Common myeloid progenitor, CD34-positive (primary cell): ENCODE data around the gene TUBB4B.

Source experiments
- CTCF ChIA-PET: fragments of 350-600 bp; sonication (Branson Sonifier 250); formaldehyde crosslinking; loops from one replicate; lab custom pipeline; 2021; ENCODE audit warnings: antibody characterized with exemption; lab: Charles Lee
- POLR2A ChIA-PET: fragments of 350-600 bp; sonication (Branson Sonifier 250); formaldehyde crosslinking; loops from one replicate; lab custom pipeline; 2021; ENCODE audit warnings: antibody characterized with exemption; lab: Charles Lee
- DNase-seq, 3 donors: peaks; one replicate each; pipeline versions ENCODE4 v3.0.0 to v3.0.0-alpha.2; 2013
- H3K27ac ChIP-seq, 2 experiments: 1 replicate in 1 of 2; 2 replicates in 1 of 2; pipeline ENCODE4 v1.7.0; 2013; ENCODE audit warnings: inconsistent platforms in 2 of 2, low read length in 2 of 2, mild to moderate bottlenecking in 2 of 2, low read depth in 1 of 2, moderate library complexity in 1 of 2; ENCODE audit not compliant: severe bottlenecking in 2 of 2, insufficient read depth in 1 of 2, poor library complexity in 1 of 2
- H3K27me3 ChIP-seq, 5 experiments: replicated peaks in 2 of 5; 1 replicate in 3 of 5; 2 replicates in 2 of 5; pipeline versions ENCODE4 v1.6.1 to v1.7.0; 2013; ENCODE audit warnings: low read length in 4 of 5, mild to moderate bottlenecking in 2 of 5, moderate library complexity in 2 of 5, inconsistent platforms in 1 of 5; ENCODE audit not compliant: insufficient read depth in 5 of 5, control insufficient read depth in 4 of 5
- H3K36me3 ChIP-seq, 4 experiments: 1 replicate in 2 of 4; 2 replicates in 2 of 4; pipeline versions ENCODE4 v1.6.1 to v1.7.0; 2013; ENCODE audit warnings: low read length in 3 of 4, control low read depth in 1 of 4, mild to moderate bottlenecking in 1 of 4; ENCODE audit not compliant: control insufficient read depth in 4 of 4, insufficient read depth in 4 of 4
- H3K4me1 ChIP-seq, 4 experiments: 1 replicate in 3 of 4; 2 replicates in 1 of 4; pipeline versions ENCODE4 v1.6.1 to v1.7.1; 2013; ENCODE audit warnings: low read length in 3 of 4, mild to moderate bottlenecking in 3 of 4, control low read depth in 1 of 4, inconsistent platforms in 1 of 4, moderate library complexity in 1 of 4; ENCODE audit not compliant: control insufficient read depth in 4 of 4, insufficient read depth in 4 of 4; ENCODE audit errors: control extremely low read depth in 1 of 4
- H3K4me3 ChIP-seq, 7 experiments: 1 replicate in 4 of 7; 2 replicates in 3 of 7; pipeline versions ENCODE4 v1.5.1 to v1.7.0; 2013; ENCODE audit warnings: mild to moderate bottlenecking in 7 of 7, low read length in 6 of 7, moderate library complexity in 6 of 7, inconsistent platforms in 2 of 7, low read depth in 2 of 7, control low read depth in 1 of 7; ENCODE audit not compliant: insufficient read depth in 4 of 7, control insufficient read depth in 1 of 7; ENCODE audit errors: extremely low read depth in 1 of 7
- H3K9me3 ChIP-seq, 5 experiments: 1 replicate in 4 of 5; 2 replicates in 1 of 5; pipeline versions ENCODE4 v1.6.1 to v1.7.1; 2013; ENCODE audit warnings: low read length in 4 of 5, mild to moderate bottlenecking in 2 of 5, inconsistent platforms in 1 of 5, low read depth in 1 of 5, moderate library complexity in 1 of 5; ENCODE audit not compliant: control insufficient read depth in 4 of 5, insufficient read depth in 2 of 5; ENCODE audit errors: control extremely low read depth in 1 of 5
- whole genome bisulfite sequencing: methylation state at CpG from one replicate; pipeline ENCODE4 v1.1.5; 2013; ENCODE audit not compliant: insufficient coverage; 5-methylcytosine and 5-hydroxymethylcytosine counted together

Gene TUBB4B

GRCh38 chr9:137266162-137266527, 25.1 kb downstream of the TUBB4B start:
- DNase-seq = no peak
- H3K9me3 ChIP-seq = no peaks in the 10 kb centered on the region
- ChIA-PET CTCF (interaction anchor here (2.8 kb wide), 1 partner anchor 9 kb away, joined by 12 read pairs; the partner anchor contains the start of gene NELFB), POLR2A (no interaction called here)
- H3K4me1 ChIP-seq = peaks cover 0 to 30% (median 22%) of the 10 kb centered on the region in 4 experiments
- no peak overlapping the region for H3K4me3 ChIP-seq
- peaks cover 5 to 58% (median 47%) of the 10 kb centered on the region in 4 experiments for H3K36me3 ChIP-seq
- WGBS = 97% methylated on average over 9 of the region's 15 CpGs
- H3K27ac ChIP-seq = no peak overlapping the region
- H3K27me3 ChIP-seq = no peaks in the 10 kb centered on the region

DNA sequence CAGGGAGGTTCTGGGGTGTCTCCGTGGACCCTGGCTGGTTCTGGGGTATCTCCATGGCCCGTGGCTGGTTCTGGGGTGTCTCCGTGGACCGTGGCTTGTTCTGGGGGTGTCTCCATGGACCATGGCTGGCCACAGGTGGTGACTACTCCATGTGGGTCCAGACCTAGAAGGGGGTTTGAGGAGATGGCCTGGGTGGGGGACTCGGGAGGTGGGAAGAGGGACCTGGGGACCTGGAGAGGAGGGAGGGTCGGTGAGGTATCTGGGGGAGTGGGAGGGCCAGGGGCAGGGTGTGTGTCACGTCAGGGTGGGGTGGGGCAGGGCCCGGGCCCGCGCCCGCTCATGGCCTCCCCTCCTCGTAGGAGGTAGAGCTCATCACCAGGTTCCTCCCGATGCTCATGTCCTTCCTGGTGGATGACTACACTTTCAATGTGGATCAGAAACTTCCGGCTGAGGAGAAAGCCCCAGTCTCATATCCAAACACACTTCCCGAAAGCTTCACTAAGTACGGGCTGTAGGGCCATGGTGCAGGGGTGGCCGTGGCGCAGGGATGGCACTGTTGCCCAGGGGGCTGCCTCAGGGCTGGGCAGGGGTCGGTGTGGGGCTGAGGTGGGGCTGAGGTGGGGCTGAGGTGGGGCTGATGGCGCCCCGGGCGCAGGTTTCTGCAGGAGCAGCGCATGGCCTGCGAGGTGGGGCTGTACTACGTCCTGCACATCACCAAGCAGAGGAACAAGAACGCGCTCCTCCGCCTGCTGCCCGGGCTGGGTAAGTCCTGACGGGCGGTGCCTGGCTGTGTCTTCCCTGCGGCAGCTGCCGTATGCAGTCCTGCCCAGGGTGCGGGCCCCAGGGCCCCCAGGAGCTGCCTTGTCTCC, 25.7 kb downstream of the TUBB4B start:
- Histone ChIP-seq H3K4me1 (peaks cover 0 to 35% (median 28%) of the 10 kb centered on the region in 4 experiments), H3K4me3 (no peak overlapping the region), H3K36me3 (peaks cover 5 to 59% (median 47%) of the 10 kb centered on the region in 4 experiments), H3K27me3 (no peaks in the 10 kb centered on the region), H3K27ac (no peak overlapping the region), H3K9me3 (no peaks in the 10 kb centered on the region)
- POLR2A ChIA-PET = no interaction called here
- 92% methylated on average over 23 of the region's 34 CpGs for WGBS
- CTCF ChIA-PET = interaction anchor here (1.1 to 2.8 kb wide), 3 partner anchors 10 to 29 kb away, joined by 3 to 12 read pairs (median 4); partner anchors contain the start of genes NELFB and TOR4A
- no peak for DNase-seq

DNA sequence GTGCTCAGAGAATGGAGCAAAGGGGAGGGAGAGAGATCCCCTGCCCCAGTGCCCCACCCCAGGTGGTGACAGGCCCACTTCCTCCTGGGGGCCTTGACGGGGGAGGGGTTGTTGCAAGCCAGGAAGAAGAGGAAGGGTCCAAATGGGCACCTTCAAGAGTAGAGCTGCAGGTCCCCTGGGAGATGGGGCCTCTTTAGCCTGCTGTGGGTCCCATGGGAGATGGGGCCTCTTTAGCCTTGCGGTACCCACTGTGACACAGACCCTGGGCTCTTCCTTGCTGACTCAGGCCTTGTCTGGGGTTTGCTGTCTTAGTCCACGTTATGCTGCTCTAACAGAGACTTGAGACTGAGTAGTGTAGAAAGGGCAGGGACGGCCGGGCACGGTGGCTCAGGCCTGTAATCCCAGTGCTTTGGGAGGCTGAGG, 26.9 kb downstream of the TUBB4B start:
- no peak for DNase-seq
- WGBS = 95% methylated on average over 6 of the region's 6 CpGs
- Histone ChIP-seq H3K4me1 (peaks cover 0 to 40% (median 38%) of the 10 kb centered on the region in 4 experiments), H3K9me3 (no peaks in the 10 kb centered on the region), H3K4me3 (no peak overlapping the region), H3K27ac (no peak overlapping the region), H3K27me3 (no peaks in the 10 kb centered on the region), H3K36me3 (peaks cover 6 to 67% (median 49%) of the 10 kb centered on the region in 4 experiments)
- ChIA-PET CTCF (interaction anchor here (0.7 to 2.8 kb wide), 4 partner anchors 10 to 31 kb away, joined by 3 to 12 read pairs (median 4); partner anchors contain the start of genes NELFB and TOR4A), POLR2A (no interaction called here)

GRCh38 chr9:137268538-137269201, 27.6 kb downstream of the TUBB4B start:
- POLR2A ChIA-PET = no interaction called here
- no peaks in the 10 kb centered on the region for H3K27me3 ChIP-seq
- H3K36me3 ChIP-seq = peaks cover 7 to 66% (median 48%) of the 10 kb centered on the region in 4 experiments
- H3K9me3 ChIP-seq = no peaks in the 10 kb centered on the region
- no peak overlapping the region for H3K27ac ChIP-seq
- peaks cover 0 to 40% (median 39%) of the 10 kb centered on the region in 4 experiments for H3K4me1 ChIP-seq
- CTCF ChIA-PET = interaction anchor here (1.0 to 1.2 kb wide), 2 partner anchors 31 to 148 kb away, joined by 3 read pairs; no protein-coding TSS in a partner anchor
- H3K4me3 ChIP-seq = no peak overlapping the region
- DNase-seq = no peak
- WGBS = 86% methylated on average over 19 of the region's 19 CpGs

DNA sequence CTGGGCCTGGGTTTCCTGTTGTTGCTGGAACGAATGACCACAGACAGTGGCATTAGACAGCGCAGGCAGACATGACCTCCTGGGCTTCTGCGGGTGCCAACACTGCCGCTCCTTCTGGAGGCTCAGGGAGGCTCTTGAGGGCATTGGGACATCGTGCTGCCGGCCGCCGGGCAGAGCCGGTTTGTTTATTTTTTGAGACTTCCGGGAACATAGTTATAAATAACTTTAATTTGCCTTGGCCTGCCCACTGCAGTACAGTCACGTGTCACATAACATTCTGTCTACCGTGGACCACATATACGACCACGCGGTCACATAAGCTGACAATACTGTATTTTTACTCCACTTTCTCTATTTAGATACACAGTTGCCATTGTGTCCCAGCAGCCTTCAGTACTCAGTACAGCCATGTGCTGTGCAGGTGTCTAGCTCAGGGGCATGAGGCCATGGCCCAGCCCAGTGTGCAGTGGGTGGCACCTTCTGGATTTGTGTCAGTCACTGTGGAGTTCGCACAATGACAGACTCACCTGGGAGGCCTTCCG, 28.2 kb downstream of the TUBB4B start:
- POLR2A ChIA-PET = no interaction called here
- Histone ChIP-seq H3K36me3 (peaks cover 7 to 60% (median 44%) of the 10 kb centered on the region in 4 experiments), H3K9me3 (no peaks in the 10 kb centered on the region), H3K4me1 (peaks cover 0 to 45% (median 39%) of the 10 kb centered on the region in 4 experiments), H3K27me3 (no peaks in the 10 kb centered on the region), H3K27ac (no peak overlapping the region), H3K4me3 (no peak overlapping the region)
- 91% methylated on average over 16 of the region's 17 CpGs for WGBS
- DNase-seq = no peak
- CTCF ChIA-PET = interaction anchor here (0.9 to 1.0 kb wide), 2 partner anchors 13 to 149 kb away, joined by 3 read pairs; no protein-coding TSS in a partner anchor

- Histone ChIP-seq H3K36me3 (peaks cover 3 to 51% (median 33%) of the 10 kb centered on the region in 4 experiments), H3K27me3 (no peaks in the 10 kb centered on the region), H3K9me3 (no peaks in the 10 kb centered on the region), H3K4me3 (peak overlapping the region in 1 of 7 experiments; percentile 5), H3K4me1 (peaks cover 0 to 61% (median 52%) of the 10 kb centered on the region in 4 experiments), H3K27ac (no peak overlapping the region)
- CTCF ChIA-PET = interaction anchor here (1.3 to 1.5 kb wide), 3 partner anchors 9 to 15 kb away, joined by 3 to 7 read pairs (median 4); no protein-coding TSS in a partner anchor
- 65% methylated on average over 29 of the region's 32 CpGs for WGBS
- DNase-seq = peak in 2 of 3 donors; percentile 76 to 81
- POLR2A ChIA-PET = interaction anchor here (0.6 kb wide), 1 partner anchor 166 kb away, joined by 3 read pairs; no protein-coding TSS in a partner anchor
Observed at GRCh38 chr9:137270929-137271695, 30.0 kb downstream of the TUBB4B start.
